Measurements from ENCODE around the gene SGCA. TPM values are rescaled to one million over a fixed set of nuclear protein-coding genes. Genes with fewer than 3 reads are reported as not detected.

SGCA gene
- total and polyA plus RNA-seq, 2 of the 13 experiments (the other 11 are each of a cell fraction or from before 2014, with no cell fraction given): not detected

- TF ChIP-seq ZBED4 (CRISPR knock-in tag; IDR thresholded peaks at IDR 0.05; ENCODE audit: borderline replicate concordance) (no peak), STAG1 (CRISPR knock-in tag; IDR thresholded peaks at IDR 0.05) (0 out of 2 replicates have a peak, but pooled peaks have one; percentile 24), ZBTB40 (IDR thresholded peaks at IDR 0.05) (no peak), ZBTB40 (CRISPR knock-in tag; IDR thresholded peaks at IDR 0.05) (no peak; the same call in 1 of the 2 replicates), ZNF556 (CRISPR knock-in tag; IDR thresholded peaks at IDR 0.05; ENCODE audit: borderline replicate concordance) (no peak), HDAC1 (CRISPR knock-in tag; IDR thresholded peaks at IDR 0.05) (no peak), NFIC (IDR thresholded peaks at IDR 0.05; ENCODE audit: low read length) (no peak), ZNF704 (CRISPR knock-in tag; IDR thresholded peaks at IDR 0.05; ENCODE audit: borderline replicate concordance) (no peak), MBD4 (IDR thresholded peaks at IDR 0.05; ENCODE audit: borderline replicate concordance, low read length) (no peak), IRX3 (CRISPR knock-in tag; IDR thresholded peaks at IDR 0.05; ENCODE audit: borderline replicate concordance, low read depth) (no peak; the same call in 1 of the 2 replicates), GMEB1 (CRISPR knock-in tag; IDR thresholded peaks at IDR 0.05; ENCODE audit: borderline replicate concordance) (no peak), AGO2 (optimal IDR thresholded peaks at IDR 0.05; ENCODE audit: low read depth, low read length) (peak; percentile 33)
Measured at GRCh38 chr17:50148226-50149090, 17.3 kb upstream of the SGCA start (continued).
